GM13977 (cell line): ENCODE measurements around the gene DDR1.
"Not testable (repeated sequence)": the region's sequence is repeated elsewhere in the genome, so short reads cannot be mapped to it uniquely, and the experiment has no call there.

Experiments used
- DNase-seq: peaks from one replicate; pipeline ENCODE4 v3.0.0; 2012; ENCODE audit warnings: low spot score
- in situ Hi-C: fragments of 300-500 bp; cut with MboI; formaldehyde crosslinking; loops from one replicate; pipeline ENCODE4 v1.12.0; 2022; ENCODE audit warnings: low sequenced_read_pairs, low pct_unique_long_range_greater_than_20kb, mixed read lengths, inconsistent platforms; ENCODE audit not compliant: unreplicated experiment
- TF ChIP-seq, protein P1 (sequence below): IDR thresholded peaks from 2 replicates; pipeline ENCODE4 v1.5.1; 2012; ENCODE audit warnings: mild to moderate bottlenecking, control low read depth; ENCODE audit not compliant: insufficient read depth; ENCODE audit errors: extremely low read depth, missing control alignments

DDR1 gene

DNA sequence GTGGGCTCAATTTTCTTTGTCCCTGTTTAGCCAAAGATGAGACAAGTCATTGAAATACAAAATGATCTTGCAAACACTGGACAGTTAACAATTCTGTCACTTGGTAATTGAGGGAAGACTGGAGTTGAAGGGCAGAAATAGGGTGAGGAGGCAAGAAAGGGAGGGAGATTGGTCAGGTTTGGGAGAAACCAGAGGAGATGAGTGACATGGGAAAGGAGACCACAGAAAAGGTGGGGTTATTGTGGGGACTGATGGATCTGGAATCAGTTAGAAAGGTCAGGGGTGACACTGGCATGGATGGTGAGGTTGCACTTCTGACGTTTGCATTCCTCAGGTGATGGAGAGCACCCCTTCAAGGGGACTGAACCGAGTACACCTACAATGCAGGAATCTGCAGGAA, 24.4 kb downstream of the DDR1 start:
- TF ChIP-seq, protein P1, sequence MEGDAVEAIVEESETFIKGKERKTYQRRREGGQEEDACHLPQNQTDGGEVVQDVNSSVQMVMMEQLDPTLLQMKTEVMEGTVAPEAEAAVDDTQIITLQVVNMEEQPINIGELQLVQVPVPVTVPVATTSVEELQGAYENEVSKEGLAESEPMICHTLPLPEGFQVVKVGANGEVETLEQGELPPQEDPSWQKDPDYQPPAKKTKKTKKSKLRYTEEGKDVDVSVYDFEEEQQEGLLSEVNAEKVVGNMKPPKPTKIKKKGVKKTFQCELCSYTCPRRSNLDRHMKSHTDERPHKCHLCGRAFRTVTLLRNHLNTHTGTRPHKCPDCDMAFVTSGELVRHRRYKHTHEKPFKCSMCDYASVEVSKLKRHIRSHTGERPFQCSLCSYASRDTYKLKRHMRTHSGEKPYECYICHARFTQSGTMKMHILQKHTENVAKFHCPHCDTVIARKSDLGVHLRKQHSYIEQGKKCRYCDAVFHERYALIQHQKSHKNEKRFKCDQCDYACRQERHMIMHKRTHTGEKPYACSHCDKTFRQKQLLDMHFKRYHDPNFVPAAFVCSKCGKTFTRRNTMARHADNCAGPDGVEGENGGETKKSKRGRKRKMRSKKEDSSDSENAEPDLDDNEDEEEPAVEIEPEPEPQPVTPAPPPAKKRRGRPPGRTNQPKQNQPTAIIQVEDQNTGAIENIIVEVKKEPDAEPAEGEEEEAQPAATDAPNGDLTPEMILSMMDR: no peak
- in situ Hi-C loops: no loop called here
- no peak for DNase-seq

DNA sequence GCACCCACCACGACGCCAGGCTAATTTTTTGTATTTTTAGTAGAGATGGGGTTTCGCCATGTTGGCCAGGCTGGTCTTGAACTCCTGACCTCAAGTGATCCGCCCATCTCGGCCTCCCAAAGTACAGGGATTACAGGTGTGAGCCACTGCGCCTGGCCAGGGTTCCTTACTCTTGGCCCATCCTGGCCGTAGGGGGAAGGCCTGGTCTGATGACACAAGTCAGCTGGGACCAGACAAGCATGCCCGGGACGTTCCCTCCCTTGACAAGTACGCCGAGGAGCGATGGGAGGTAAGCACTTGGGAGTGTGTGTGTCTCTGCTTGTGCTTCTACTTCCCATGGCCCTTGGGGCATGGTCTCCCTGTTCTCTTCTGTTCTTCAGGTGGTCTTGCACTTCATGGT, 26.2 kb downstream of the DDR1 start:
- DNase-seq, in situ Hi-C loops: not testable (repeated sequence)

DNA sequence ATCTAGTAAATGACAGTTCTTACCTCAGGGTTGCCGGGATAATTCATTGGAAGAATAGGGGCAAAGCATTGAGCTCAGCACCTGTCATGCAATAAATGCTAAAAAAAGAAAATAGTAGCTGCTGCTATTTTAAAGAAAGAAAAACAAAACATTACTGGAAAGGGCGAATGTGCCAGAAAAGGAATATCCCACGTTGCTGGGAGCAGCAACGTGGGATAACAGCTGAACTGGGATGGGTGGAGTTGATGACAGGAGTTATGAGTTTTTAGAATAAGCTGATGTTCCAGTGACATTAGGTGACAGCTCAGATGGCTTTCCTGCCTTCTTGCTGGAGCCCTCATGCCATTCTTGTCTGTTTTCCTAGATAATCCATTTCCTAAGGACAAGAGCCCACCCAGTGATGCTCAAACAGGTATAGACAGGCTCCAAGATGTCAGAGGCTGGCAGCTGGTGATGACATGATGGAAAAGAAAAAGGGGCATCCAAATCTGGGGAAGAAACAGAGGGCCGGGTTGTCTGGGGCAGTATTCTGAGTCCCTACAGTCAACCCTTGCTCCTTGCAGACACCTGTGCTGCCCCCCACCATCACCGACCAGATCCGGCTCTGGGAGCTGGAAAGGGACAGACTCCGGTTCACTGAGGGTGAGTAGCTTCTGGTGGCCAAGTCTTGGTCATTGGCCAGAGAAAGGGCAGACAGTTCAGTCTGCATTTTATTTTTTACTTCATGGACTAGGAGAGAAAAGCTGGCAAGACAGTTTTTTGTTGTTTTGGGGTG, 28.6 kb downstream of the DDR1 start:
- TF ChIP-seq, protein P1: no peak
- DNase-seq: no peak
- in situ Hi-C loops: no loop called here

DNA sequence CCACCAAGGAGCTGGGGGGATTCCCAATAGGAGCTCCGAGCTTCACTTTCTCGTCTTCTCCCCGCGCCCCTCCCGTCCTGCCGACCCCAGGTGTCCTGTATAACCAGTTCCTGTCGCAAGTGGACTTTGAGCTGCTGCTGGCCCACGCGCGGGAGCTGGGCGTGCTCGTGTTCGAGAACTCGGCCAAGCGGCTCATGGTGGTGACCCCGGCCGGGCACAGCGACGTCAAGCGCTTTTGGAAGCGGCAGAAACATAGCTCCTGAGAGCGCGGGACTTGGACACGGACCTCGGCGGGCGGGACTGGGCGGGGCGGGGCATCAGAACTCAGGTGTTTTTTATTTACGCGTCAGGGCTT, 29.4 kb downstream of the DDR1 start:
- no peak for DNase-seq
- in situ Hi-C loops: no loop called here
- TF ChIP-seq, protein P1: no peak

DNA sequence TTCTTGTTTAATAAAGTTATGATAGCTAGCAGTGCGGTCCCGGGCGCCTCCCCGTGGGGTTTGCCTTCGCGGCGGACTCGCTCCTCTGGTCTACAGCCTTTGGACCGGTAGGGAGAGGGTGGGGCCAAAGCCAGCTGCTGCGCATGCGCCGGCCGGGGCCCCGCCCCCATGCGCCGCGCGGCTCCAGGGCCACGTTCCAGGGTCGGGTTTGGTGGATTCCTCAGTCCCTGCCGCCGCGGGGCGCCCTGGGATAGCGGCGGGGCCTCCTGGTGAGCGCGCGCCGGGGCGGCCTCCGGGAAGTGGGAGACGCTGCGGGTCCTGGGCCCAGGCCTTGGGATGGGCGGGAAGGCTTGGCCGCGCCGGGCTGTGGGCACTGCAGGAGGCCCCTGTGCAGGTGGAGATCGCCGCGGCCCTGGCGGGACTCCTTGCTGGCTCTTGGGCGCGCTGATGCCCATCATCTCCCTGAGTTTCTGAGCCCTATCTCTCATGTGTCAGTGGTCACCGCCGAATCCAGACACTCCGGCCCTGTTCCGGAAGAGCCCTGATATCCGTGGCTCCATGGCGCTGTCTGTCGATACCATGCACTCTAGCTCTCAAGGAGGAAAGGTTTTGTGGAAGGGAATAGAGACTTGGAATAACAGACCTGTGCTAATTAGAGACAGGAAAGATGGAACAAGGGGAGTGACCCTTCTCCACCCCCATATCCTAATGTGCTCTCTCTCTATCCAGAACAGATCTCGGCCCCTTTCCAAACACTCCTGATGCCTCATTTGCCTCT, 29.9 kb downstream of the DDR1 start, which contains the start of gene VARS2:
Gene VARS2 (plus strand): TSS at position 163 of the 778 bp plus-strand sequence. CDS start 599 bp downstream, at position 762.
- TF ChIP-seq, protein P1: peak; percentile 53
- in situ Hi-C loops: no loop called here
- DNase-seq: peak; percentile 99

DNA sequence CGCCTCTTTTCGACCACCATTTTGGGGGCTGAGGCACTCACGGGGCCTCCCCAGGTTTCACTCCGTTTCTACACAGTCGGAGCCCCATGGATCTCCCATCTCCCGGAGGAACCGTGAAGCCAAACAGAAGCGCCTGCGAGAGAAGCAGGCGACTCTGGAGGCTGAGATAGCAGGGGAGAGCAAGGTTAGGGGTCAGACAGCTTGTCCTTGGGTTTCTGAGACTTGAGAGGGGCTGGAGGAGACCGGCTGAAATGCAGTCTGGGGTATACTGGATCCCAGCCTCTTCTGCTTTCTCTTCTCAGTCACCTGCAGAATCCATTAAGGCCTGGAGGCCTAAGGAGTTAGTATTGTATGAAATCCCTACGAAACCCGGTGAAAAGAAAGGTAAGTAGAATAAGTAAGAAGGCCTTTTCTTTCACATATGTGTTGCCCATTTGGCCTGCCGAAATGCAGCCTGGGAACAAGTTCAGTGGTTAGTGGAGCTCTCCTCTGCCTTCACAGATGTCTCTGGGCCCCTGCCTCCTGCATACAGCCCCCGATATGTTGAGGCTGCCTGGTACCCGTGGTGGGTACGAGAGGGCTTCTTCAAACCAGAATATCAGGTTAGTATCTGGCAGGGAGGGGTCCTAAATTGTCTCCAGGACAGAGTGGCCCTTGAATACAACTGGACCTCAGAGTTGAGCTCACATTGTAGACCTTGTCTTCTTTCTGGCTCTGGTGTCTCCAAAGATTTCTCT, 30.7 kb downstream of the DDR1 start:
- TF ChIP-seq, protein P1: no peak
- in situ Hi-C loops: loop anchor here (5.0 kb wide), 1 partner anchor 162 kb away; no protein-coding TSS in a partner anchor
- DNase-seq: no peak

DNA sequence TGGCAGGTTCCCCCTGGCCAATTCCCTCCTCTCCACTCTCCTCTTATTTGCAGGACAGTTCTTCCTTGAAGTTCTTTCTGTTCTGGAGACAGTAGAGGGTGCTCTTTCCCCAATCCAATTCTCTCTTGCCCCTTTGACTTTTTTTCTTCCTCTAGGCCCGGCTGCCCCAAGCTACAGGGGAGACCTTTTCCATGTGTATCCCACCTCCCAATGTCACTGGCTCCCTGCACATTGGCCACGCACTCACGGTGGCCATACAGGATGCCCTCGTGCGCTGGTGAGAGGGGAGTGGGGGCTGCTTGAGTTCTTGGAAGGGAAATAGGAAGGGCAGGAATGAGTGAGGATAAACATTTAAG, 31.2 kb downstream of the DDR1 start:
- in situ Hi-C loops: loop anchor here (5.0 kb wide), 1 partner anchor 162 kb away; no protein-coding TSS in a partner anchor

More for the DNA sequence above, 31.2 kb downstream of the DDR1 start:
- DNase-seq: peak; percentile 88
- TF ChIP-seq, protein P1: peak; percentile 69
